T-helper 2 cell treated with Interferon-gamma antibody and Interleukin-4, amounts not matched to agents 5 μg/mL and 100 μg/mL, for 36 hours (primary cell): Measurements from ENCODE around the gene ARL10.
A peak's percentile ranks its signal among the peaks of the same experiment; 100 is the strongest.

ENCODE experiments used
- DNase-seq: peaks from one replicate; pipeline ENCODE4 v3.0.0; 2021; ENCODE audit warnings: low spot score
- H3K27ac Mint-ChIP-seq: one replicate; pipeline ENCODE4 v1.8.0; 2021; ENCODE audit warnings: mild to moderate bottlenecking, mixed read lengths
- H3K27me3 Mint-ChIP-seq: one replicate; pipeline ENCODE4 v1.8.0; 2021; ENCODE audit warnings: low read depth, mixed read lengths
- H3K36me3 Mint-ChIP-seq: one replicate; pipeline ENCODE4 v1.8.0; 2021; ENCODE audit warnings: low read depth, mixed read lengths
- H3K4me1 Mint-ChIP-seq: one replicate; pipeline ENCODE4 v1.8.0; 2021; ENCODE audit warnings: low read depth, mixed read lengths
- H3K4me3 Mint-ChIP-seq: one replicate; pipeline ENCODE4 v1.8.0; 2022; ENCODE audit warnings: mild to moderate bottlenecking, moderate library complexity, mixed read lengths
- H3K9me3 Mint-ChIP-seq: one replicate; pipeline ENCODE4 v1.8.0; 2021; ENCODE audit warnings: mixed read lengths

Gene ARL10

DNA sequence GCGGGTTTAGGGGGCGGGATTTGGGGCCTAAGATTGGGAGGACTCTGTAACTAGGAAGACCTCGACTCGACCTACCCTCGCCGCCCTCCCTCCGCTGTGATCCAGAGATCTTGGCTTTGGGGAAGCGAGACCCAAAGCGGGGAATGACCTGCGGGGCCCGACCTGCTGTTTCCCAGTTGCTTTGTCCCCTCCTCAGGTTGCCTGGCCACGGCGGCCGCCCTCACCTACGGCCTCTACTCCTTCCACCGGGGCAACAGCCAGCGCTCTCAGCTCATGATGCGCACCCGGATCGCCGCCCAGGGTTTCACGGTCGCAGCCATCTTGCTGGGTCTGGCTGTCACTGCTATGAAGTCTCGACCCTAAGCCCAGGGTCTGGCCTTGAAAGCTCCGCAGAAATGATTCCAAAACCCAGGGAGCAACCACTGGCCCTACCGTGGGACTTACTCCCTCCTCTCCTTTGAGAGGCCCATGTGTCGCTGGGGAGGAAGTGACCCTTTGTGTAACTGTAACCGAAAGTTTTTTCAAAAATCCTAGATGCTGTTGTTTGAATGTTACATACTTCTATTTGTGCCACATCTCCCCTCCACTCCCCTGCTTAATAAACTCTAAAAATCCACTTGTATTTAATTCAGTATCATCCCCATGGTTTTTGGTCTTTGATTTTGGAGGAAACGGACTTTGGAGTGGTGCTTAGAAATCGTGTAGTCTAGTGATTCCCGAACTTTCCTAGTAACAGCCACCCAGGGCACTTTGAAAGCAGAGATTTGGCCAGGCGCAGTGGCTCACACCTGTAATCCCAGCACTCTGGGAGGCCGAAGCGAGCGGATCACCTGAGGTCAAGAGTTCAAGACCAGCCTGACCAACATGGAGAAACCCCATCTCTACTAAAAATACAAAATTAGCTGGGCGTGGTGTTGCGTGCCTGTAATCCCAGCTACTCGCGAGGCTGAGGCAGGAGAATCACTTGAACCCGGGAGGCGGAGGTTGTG lies 24.1 kb downstream of the ARL10 start:
- Mint-ChIP-seq H3K36me3 (peaks cover 44% of the 10 kb centered on the region), H3K27ac (peak overlapping the region; percentile 99), H3K9me3 (no peaks in the 10 kb centered on the region), H3K4me3 (peak overlapping the region; percentile 92), H3K4me1 (peaks cover 23% of the 10 kb centered on the region), H3K27me3 (no peaks in the 10 kb centered on the region)
- no peak for DNase-seq

DNA sequence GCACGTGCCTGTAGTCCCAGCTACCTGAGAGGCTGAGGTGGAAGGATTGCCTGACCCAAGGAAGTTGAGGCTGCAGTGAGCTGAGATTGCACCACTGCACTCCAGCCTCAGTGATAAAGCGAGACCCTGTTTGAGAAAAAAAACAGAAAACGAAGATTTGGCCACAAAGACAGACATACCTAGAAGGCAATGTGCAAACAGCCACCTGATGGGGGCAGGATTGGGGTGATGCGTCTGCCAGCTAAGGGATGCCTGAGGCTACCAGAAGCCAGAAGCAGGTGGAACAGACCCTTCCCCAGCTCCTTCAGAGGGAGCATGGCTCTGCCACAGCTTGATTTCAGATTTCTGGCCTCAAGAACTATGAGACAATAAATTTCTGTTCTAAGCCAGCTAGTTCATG lies 26.2 kb downstream of the ARL10 start:
- Mint-ChIP-seq H3K27ac (no peak overlapping the region), H3K4me1 (peaks cover 13% of the 10 kb centered on the region), H3K36me3 (peaks cover 28% of the 10 kb centered on the region), H3K9me3 (no peaks in the 10 kb centered on the region), H3K27me3 (no peaks in the 10 kb centered on the region), H3K4me3 (no peak overlapping the region)
- no peak for DNase-seq

DNA sequence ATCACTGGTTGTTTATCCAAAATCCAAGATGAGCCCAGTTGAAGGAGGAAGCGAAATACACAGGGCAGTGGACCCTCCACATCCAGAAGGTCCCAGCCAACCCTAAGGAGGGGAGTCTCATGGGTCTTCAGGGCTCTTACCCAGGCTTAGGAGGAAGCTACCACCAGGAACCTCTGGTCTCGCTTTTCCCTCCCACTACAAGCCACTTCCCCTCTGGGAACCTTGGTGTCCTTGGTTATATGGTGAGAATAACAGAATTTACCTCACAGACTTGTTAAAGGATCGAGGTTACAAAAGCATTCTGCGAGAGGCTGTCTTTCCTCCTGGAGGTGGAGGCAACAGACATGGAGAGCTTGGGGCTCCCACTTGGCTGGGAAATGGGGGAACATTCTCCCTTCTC lies 26.7 kb downstream of the ARL10 start:
- no peak overlapping the region for H3K4me3 Mint-ChIP-seq
- no peak overlapping the region for H3K27ac Mint-ChIP-seq
- no peaks in the 10 kb centered on the region for H3K9me3 Mint-ChIP-seq
- peaks cover 24% of the 10 kb centered on the region for H3K36me3 Mint-ChIP-seq
- H3K27me3 Mint-ChIP-seq = no peaks in the 10 kb centered on the region
- H3K4me1 Mint-ChIP-seq = peaks cover 10% of the 10 kb centered on the region
- no peak for DNase-seq

DNA sequence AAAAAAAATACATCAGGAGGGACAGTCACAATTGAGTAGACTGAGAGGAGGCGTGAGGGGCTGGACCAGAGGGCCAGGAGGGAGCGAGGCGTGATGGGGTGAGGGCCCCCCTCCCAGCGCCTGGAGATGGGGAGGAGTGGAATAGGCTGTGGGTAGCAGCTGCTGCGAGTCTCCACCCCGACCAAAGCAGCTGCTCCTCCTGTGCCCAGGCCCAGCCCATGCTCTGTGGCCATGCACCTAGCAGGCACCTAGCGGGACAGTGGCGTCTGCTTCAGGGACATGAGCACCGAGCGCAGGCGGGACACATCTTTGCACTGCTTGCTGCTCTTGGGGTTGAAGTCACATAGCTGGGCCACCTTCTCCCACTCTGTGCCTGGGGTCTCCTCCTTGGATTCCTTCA lies 27.2 kb downstream of the ARL10 start:
- H3K36me3 Mint-ChIP-seq = peaks cover 21% of the 10 kb centered on the region
- no peak overlapping the region for H3K27ac Mint-ChIP-seq
- no peaks in the 10 kb centered on the region for H3K27me3 Mint-ChIP-seq
- no peak for DNase-seq
- H3K9me3 Mint-ChIP-seq = no peaks in the 10 kb centered on the region
- no peak overlapping the region for H3K4me3 Mint-ChIP-seq
- peaks cover 6% of the 10 kb centered on the region for H3K4me1 Mint-ChIP-seq

DNA sequence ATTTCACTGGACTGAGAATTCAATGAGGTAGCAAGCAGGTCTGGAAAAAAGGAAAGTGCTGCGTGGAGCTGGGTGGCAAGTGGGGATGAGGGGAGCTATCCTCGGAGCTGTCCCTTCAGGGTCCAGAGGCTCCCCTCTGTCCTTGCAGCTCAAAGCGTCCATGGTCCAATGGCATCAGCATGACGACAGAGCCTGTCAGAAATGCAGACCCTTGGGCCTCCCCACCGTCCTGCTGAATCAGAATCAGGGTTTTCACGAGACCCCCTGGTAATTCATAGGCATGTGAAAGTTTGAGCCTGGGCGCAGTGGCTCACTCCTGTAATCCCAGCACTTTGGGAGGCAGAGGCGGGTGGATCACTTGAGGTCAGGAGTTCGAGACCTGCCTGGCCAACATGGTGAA lies 28.8 kb downstream of the ARL10 start:
- Mint-ChIP-seq H3K27ac (no peak overlapping the region), H3K36me3 (peaks cover 18% of the 10 kb centered on the region), H3K9me3 (no peaks in the 10 kb centered on the region), H3K27me3 (no peaks in the 10 kb centered on the region), H3K4me3 (no peak overlapping the region), H3K4me1 (peaks cover 3% of the 10 kb centered on the region)
- no peak for DNase-seq

DNA sequence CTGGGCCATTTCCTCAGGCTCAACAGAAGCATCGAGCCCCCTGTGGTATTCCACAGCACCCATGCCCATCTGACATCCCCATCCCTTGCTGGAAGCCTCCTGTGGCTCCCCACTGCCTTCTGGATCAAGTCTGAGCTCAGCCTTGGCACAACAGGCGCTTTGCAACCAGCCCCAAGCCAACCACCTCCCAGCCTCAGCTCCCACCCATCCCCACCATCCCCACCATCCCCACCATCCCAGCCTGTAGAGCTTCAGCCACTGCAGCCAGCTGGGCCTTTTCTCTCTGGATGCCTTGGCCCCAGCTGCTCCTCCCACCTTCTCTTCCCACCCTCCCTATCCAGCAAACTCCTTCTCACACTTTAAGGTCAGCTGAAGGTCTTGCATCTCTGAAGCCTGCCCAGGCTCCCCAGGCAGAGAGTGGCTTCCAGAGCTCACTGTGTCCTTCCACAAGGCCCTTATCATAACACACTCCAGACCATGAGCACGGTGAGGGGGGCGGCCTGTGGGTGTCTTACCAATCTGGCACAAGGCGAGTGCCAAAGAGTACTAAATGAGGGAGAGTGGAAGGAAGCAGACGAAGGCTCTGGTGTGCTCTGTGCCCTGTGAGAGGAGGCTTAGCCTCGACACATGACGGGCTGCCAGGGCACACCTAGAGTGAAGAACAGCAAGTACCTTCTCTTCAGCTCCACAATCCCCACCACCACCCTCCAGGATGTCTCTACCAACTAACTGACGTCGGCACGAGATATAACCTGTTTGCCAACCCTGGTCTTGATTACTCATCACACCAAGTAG lies 29.8 kb downstream of the ARL10 start:
- DNase-seq = no peak
- Mint-ChIP-seq H3K27me3 (no peaks in the 10 kb centered on the region), H3K27ac (no peak overlapping the region), H3K36me3 (peaks cover 12% of the 10 kb centered on the region), H3K9me3 (no peaks in the 10 kb centered on the region), H3K4me1 (no peaks in the 10 kb centered on the region), H3K4me3 (no peak overlapping the region)

DNA sequence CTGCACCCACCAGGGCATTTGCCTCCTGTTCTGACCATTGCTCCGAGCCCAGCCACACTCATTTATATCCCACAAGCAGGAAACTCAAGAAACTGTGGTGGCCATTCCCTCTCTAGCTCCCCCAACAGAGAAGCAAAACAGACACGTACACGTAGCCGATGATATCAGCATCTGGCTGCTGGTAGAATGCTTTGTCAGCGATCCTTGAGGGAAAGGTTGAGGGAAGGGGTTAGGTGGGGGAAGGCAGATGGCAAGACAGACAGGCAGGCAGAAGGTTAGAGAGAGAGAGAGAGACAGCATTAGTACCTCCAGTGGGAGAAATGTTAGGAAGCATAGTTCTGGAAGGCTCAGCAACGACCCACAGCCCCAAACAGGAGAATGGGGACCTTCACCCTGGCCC lies 31.0 kb downstream of the ARL10 start:
- Mint-ChIP-seq H3K9me3 (no peaks in the 10 kb centered on the region), H3K27me3 (no peaks in the 10 kb centered on the region), H3K36me3 (peaks cover 12% of the 10 kb centered on the region), H3K4me1 (no peaks in the 10 kb centered on the region), H3K4me3 (no peak overlapping the region), H3K27ac (no peak overlapping the region)
- DNase-seq = no peak

DNA sequence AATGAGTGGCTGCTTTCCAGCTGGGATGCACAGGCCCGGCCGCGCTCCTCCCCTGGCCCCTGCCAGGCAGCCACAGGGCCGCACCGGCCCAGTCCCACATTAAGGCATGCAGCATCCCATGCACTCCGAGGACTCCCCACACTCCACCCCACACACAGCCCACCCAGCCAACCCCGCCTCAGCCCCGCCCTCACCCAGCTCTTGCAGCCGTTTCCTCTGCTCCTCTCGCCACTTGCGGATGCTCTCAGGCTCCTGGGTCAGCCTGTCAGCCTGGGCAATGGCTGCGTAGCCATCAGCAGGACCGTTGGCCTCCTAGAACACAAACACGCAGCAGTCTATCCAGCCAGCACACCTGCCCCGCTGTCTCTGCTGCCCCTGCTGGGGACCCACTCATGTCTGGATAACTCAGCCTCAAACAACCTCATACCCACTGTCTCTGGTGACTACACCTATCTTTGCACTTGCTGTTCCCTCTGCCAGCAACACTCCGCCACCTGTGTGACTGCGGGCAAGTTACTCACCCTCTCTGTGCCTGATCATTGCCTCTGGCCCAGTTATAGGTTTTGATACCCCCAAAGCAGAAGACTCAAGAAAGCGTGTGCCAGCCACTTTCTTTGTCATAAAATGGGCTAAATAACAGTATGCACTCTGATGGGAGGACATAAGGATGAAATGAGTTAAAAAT lies 32.6 kb downstream of the ARL10 start:
- Mint-ChIP-seq H3K27ac (no peak overlapping the region), H3K4me1 (no peaks in the 10 kb centered on the region)

DNA sequence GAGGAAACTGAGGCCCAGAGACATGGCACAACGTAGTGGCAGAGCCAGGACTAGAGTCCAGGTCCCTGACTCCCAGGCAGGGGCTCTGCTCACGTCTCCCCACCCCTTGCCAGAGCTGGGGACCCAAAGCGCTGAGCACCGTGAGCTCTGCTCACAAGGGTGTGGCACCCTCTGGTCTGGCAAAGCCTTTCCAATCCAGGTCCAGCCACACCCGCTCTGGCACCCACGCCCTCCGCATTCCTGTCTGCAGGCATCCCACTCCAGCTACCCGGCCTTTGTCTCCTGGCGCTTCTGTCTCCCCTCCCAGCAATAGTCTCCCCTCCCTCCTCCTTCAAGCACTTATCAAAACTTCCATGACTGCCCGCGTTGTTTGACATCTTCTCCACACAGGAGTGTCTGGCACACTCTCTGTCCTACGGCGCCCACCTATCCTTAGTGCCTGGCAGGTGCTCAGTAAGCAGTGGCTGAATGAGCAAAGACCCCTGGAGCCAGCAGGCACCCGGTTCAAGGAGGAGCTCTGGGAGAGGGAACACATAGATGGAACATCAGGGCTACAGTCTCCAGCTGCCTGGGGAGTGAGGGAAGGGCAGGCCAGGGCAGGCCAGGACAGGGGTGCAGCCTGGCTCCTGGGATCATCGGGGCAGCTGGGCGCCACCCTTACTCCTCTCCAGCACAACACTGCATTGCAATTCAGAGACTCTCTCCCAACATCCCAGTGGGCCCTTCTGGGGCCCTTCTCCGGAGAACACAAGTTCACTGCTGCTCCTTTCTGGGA lies 35.3 kb downstream of the ARL10 start:
- Mint-ChIP-seq H3K36me3 (peaks cover 6% of the 10 kb centered on the region), H3K27ac (no peak overlapping the region), H3K4me1 (no peaks in the 10 kb centered on the region), H3K9me3 (no peaks in the 10 kb centered on the region), H3K27me3 (no peaks in the 10 kb centered on the region), H3K4me3 (no peak overlapping the region)
- no peak for DNase-seq

More for the DNA sequence above, 32.6 kb downstream of the ARL10 start:
- H3K9me3 Mint-ChIP-seq = no peaks in the 10 kb centered on the region
- H3K4me3 Mint-ChIP-seq = no peak overlapping the region
- no peak for DNase-seq
- peaks cover 6% of the 10 kb centered on the region for H3K36me3 Mint-ChIP-seq
- H3K27me3 Mint-ChIP-seq = no peaks in the 10 kb centered on the region

DNA sequence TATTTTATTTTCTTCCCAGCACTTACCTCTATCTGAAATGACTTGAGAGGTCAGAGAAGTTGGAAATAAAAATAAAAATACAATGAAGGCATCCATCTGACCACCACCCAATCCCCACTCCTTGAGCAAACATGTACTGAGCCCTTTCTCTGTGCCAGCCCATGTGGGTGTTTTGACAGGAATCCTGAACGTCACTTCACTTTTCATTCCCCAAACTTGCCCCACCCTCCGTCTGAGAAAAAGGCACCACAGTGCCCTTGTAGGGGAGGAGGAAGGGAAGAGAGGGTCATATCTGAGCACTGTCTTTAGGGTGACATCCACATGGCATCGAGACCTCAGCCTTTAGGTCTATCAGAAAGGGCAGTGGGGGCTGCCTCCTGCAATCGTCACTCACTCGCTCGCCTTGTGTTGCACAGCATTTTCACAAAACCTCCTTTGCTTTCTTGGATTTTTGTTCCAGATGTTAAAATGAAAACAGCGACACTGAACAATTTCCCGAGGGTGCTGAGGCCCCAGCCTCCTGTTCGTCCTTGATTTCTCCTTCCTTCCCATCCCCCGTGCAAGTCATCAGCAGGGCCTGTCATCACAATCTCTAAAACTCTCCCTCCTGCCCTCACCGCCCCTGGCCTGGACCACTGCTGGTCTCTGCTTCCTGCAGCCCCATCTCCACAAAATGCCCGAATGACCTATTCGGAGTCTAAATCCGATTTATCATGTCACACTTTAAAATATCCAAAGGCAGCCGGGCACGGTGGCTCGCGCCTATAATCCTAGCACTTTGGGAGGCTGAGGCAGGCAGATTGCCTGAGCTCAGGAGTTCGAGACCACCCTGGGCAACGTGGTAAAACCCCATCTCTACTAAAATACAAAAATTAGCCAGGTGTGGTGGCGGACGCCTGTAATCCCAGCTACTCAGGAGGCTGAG lies 36.3 kb downstream of the ARL10 start:
- no peak for DNase-seq
- Mint-ChIP-seq H3K27ac (no peak overlapping the region), H3K4me1 (no peaks in the 10 kb centered on the region), H3K4me3 (no peak overlapping the region), H3K36me3 (peaks cover 6% of the 10 kb centered on the region), H3K9me3 (no peaks in the 10 kb centered on the region), H3K27me3 (no peaks in the 10 kb centered on the region)

DNA sequence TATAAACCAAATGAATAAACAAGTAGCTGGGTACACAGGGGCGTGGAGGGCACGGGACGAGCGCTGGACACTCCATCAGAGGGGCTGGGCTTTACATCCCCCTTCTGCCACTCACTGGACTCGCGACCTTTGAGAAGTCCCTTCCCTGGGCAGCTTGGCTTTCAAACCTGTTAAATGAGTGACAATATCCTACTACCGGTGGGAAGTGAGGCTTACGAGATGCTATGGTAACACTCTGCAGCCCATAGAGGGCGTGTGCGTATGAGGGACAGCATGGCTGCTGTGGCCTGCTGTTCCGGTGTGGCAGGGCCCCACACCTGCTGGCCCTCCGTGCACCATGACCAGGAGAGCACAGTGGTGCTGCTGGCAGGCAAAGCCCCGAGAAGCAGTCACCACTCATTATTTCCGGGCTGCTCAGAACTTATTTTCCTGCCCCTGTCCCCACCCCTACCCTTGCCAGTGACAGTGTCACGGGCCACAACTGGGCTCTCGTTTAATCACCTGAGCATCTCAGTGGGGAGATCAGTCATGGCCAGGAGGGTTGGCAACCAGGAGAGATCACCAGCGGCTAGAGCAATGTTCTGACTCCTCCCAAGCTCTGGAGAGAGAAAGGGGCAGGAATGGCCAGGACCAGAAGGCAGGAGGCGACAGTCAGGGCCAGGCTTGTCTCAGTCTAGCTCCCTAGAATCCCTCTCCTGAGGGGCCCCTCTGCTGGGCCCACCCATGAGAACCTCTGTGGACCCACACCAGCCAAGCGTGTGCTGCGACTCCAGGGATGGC lies 40.6 kb downstream of the ARL10 start:
- Mint-ChIP-seq H3K36me3 (peaks cover 6% of the 10 kb centered on the region), H3K27me3 (no peaks in the 10 kb centered on the region), H3K27ac (no peak overlapping the region), H3K4me1 (no peaks in the 10 kb centered on the region), H3K9me3 (no peaks in the 10 kb centered on the region), H3K4me3 (no peak overlapping the region)
- no peak for DNase-seq

DNA sequence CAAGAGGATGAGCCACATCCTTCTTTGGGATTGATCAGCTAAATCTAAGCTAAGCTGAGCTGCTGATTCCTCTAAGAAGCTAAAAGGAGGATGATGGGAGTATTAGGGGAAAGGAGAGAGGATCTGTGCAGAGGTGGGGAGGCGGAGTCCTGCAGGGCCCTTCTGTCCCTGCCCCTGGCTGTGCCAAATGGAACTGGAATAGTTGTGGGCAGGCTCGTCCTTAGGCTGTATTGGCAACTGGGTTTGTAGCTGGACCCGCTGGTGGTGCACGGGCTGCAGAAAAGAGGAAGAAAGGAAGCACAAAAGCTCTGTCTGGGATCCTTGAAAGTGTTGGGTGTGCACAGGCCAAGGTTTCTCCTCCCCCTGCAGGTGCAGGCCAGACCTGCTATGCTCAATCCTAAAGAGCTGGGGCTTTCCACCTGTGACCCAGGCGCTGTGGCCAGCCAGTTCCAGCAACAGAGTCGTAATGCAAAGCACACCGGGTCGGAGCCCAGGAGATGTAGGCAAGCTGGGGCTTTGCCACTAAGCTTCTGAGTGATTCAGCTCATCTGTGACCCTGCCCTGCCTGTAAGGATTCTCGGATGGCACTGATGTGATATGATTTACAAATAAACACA lies 41.3 kb downstream of the ARL10 start:
- Mint-ChIP-seq H3K36me3 (peaks cover 8% of the 10 kb centered on the region), H3K9me3 (no peaks in the 10 kb centered on the region), H3K27ac (no peak overlapping the region), H3K4me1 (peaks cover 3% of the 10 kb centered on the region), H3K27me3 (no peaks in the 10 kb centered on the region), H3K4me3 (no peak overlapping the region)
- DNase-seq = no peak
